GM13976 (cell line): ENCODE data around the gene DFFB.
A peak's percentile ranks its signal among the peaks of the same experiment; 100 is the strongest.

Experiments used
- DNase-seq: peaks from one replicate; pipeline ENCODE4 v3.0.0; 2012; ENCODE audit warnings: low spot score
- CTCF ChIP-seq: IDR thresholded peaks from 2 replicates; pipeline ENCODE4 v1.5.1; 2012; ENCODE audit warnings: borderline replicate concordance, mild to moderate bottlenecking; ENCODE audit not compliant: insufficient read depth; ENCODE audit errors: extremely low read depth, missing control alignments, control extremely low read depth
- in situ Hi-C: fragments of 300-500 bp; cut with MboI; formaldehyde crosslinking; loops from one replicate; pipeline ENCODE4 v1.12.0; 2022; ENCODE audit warnings: low sequenced_read_pairs, mixed read lengths, inconsistent platforms; ENCODE audit not compliant: unreplicated experiment

DFFB gene

GRCh38 chr1:3896396-3897000 lies 39.2 kb downstream of the DFFB start:
- in situ Hi-C loops: no loop called here
- no peak for DNase-seq
- TF ChIP-seq CTCF: no peak

- in situ Hi-C loops: no loop called here
Measured at GRCh38 chr1:3898475-3898735, 41.1 kb downstream of the DFFB start.

DNA sequence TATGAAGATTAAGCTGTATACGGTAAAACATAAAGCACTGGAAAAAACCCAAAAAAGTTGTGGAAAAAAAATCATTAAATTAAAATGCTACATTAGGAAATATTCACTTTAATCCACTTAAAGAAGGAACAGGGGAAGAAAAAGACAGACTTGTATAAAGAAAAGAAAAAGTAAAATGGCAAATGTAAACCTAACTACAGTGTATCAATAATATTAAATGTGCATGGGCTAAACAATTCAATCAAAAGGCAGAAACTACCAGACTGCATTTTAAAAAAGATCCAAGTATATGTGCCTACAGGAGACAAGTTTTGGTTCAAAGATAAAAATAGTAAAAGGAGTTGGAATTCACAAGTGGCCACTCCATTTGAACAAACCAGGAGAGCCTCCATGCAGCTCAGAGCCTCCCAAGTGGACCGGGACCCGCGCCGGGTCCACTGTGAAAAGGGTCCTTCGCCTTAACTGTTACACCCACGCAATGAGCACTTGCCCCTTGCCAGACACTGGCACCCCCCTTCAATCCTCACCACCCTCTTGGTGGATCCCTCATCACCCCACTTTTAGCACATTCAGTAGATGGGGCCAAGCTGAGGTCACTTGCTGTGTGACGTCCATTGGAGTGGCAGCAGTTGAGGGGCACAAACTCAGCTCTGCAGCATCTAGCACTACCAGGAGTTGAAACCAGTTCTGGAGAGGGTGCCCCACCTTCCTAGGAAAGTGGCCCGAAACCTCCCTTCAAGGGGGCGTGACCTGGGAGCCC lies 41.9 kb downstream of the DFFB start:
- DNase-seq: no peak
- in situ Hi-C loops: no loop called here
- TF ChIP-seq CTCF: no peak

More at GRCh38 chr1:3898475-3898735, 41.1 kb downstream of the DFFB start:
- no peak for TF ChIP-seq CTCF
- DNase-seq: no peak

- in situ Hi-C loops: loop anchor here (25.0 kb wide), 1 partner anchor 913 kb away; no protein-coding TSS in a partner anchor
- no peak for TF ChIP-seq CTCF
- no peak for DNase-seq
Measured at GRCh38 chr1:3899754-3900149, 42.5 kb downstream of the DFFB start.

GRCh38 chr1:3900150-3900968 lies 43.1 kb downstream of the DFFB start, which contains the start of gene C1orf174:
C1orf174 (minus strand) TSS chr1:3900272; CDS start chr1:3900186, 86 bp downstream.
- TF ChIP-seq CTCF: no peak
- peak; percentile 94 for DNase-seq
- in situ Hi-C loops: loop anchor here (25.0 kb wide), 1 partner anchor 912 kb away; no protein-coding TSS in a partner anchor

DNA sequence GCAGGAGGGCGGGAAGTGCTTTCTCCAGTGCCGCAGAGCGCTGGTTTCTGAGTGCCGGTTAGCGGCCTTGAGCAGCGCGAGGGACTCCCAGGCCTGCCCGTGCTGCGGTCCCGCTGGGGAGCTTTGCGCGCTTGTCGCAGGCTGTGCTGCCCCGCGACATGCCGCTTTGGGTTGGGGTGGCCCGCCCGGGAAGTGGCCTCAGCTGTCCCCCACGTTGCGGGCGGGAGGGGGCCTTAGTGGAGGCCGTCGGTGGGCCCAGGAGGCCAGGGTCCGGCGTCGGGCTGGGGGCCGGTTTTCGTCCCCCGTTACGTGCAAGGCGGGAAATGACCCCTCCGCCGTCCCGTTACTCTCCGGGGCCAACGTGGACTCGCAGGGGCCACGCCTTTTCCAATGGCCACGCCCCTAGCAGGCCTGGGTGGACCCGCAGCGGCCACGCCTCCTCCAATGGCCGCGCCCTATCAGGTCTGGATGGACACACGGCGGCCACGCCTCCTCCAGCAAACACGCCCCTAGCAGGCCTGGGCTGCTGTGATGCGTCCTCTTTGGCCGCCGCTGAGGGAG lies 43.8 kb downstream of the DFFB start:
- TF ChIP-seq CTCF: no peak
- in situ Hi-C loops: loop anchor here (25.0 kb wide), 1 partner anchor 911 kb away; no protein-coding TSS in a partner anchor
- peak; percentile 98 for DNase-seq
